GM12878 (cell line): ENCODE measurements around the gene RSPH1.

Experiments used
- CTCF ChIP-seq, 3 experiments: IDR thresholded peaks in 2 of 3; conservative IDR thresholded peaks in 1 of 3; 2 replicates each; pipeline ENCODE4 v1.5.1; 2011; ENCODE audit warnings: low read depth in 3 of 3, low read length in 3 of 3, mild to moderate bottlenecking in 3 of 3, control low read depth in 2 of 3, moderate library complexity in 2 of 3, inconsistent platforms in 1 of 3, mixed read lengths in 1 of 3; ENCODE audit not compliant: control insufficient read depth in 2 of 3, insufficient read depth in 1 of 3; ENCODE audit errors: extremely low read depth in 1 of 3
- NFIC ChIP-seq: IDR thresholded peaks from 2 replicates; pipeline ENCODE4 v1.6.1; 2012; ENCODE audit warnings: low read depth, mild to moderate bottlenecking, inconsistent platforms, low read length, moderate library complexity
- NR2C1 ChIP-seq: fragments of 450-650 bp; IDR thresholded peaks from 2 replicates; pipeline ENCODE4 v1.6.1; 2017; ENCODE audit warnings: antibody characterized with exemption, mild to moderate bottlenecking, moderate library complexity
- NR2C2 ChIP-seq: IDR thresholded peaks from 2 replicates; pipeline ENCODE4 v1.6.1; 2011; ENCODE audit warnings: borderline replicate concordance, low read depth; ENCODE audit not compliant: control insufficient read depth, insufficient read length
- POLR2A ChIP-seq: IDR thresholded peaks from 2 replicates; pipeline ENCODE4 v1.6.1; 2011; ENCODE audit warnings: low read depth, mild to moderate bottlenecking, low read length
- POLR2AphosphoS5 ChIP-seq: IDR thresholded peaks from 2 replicates; pipeline ENCODE4 v1.6.1; 2011; ENCODE audit warnings: mild to moderate bottlenecking, low read length, inconsistent platforms
- SRF ChIP-seq, 2 experiments: IDR thresholded peaks; 2 replicates each; pipeline ENCODE4 v1.6.1; 2011; ENCODE audit warnings: low read depth in 2 of 2, low read length in 2 of 2, mild to moderate bottlenecking in 1 of 2, moderate library complexity in 1 of 2
- ZBTB4 ChIP-seq: fragments of 450-650 bp; formaldehyde crosslinking; IDR thresholded peaks from 2 replicates; pipeline ENCODE4 v1.4.0; 2022; ENCODE audit warnings: mild to moderate bottlenecking, moderate library complexity

- TF ChIP-seq SRF (IDR thresholded peaks at IDR 0.05; ENCODE audit: low read depth in 2 of 2, low read length in 2 of 2): no peak
- no peak for TF ChIP-seq POLR2A
- TF ChIP-seq NR2C2: no peak
- no peak for TF ChIP-seq POLR2AphosphoS5
- TF ChIP-seq NR2C1: no peak
- no peak for TF ChIP-seq NFIC
- no peak for TF ChIP-seq CTCF (IDR thresholded peaks at IDR 0.05 in 2 of 3, conservative IDR thresholded peaks at IDR 0.05 in 1 of 3; ENCODE audit: control insufficient read depth in 2 of 3, extremely low read depth in 1 of 3, insufficient read depth in 1 of 3, low read depth in 3 of 3, low read length in 3 of 3)
- no peak for TF ChIP-seq ZBTB4 (CRISPR knock-in tag)
Observed at GRCh38 chr21:42530167-42530518, 34.1 kb upstream of the RSPH1 start.
